ENCODE data around the gene SSH2.

Gene SSH2

DNA sequence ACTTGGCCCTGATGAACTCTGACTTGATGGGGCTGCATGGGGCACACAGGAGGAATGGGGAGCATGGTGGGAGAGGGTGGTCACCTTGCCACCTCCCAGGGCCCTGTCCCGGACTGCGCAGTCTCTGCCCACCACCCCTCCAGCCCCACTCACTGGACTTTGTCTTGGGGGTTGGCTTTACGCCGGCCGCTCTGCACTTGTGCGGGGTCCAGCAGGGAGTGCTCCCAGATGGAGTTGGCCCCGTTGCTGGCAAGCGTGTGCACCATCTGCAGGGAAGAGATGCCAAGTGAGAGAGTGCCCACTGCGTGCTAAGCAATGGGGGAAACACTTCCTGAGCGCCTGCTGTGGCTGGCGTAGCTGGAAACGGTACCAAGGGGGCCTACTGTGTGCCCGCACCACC, 347.3 kb downstream of the SSH2 start:
- DNase-seq, result peak in 48 of 56 donors; percentile 32 to 90 (median 70)

DNA sequence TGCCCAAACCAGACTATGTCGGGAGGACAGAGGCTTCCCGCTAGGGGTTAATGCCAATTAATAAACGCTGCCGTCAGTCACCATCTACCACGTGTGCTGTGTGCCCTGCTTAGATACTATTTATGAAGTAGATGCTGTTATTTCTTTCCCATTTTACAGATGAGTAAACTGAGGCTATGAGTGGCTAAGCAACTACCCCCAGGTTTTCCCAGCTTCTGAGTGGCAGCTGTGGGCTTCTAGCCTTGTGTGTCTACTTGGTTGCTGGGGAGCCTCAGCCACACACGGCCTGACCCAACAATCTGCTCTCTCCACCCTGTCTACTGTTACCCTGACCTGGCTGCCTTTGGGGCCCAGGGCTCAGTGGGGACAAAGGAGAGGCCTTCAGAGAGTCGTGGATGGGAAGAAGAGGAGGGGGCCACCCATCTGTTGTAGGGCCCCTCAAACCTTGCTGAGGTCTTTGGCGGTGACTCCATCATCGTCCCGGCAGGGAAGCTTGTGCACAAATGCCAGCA, 347.7 kb downstream of the SSH2 start:
- DNase-seq, result no peak

DNA sequence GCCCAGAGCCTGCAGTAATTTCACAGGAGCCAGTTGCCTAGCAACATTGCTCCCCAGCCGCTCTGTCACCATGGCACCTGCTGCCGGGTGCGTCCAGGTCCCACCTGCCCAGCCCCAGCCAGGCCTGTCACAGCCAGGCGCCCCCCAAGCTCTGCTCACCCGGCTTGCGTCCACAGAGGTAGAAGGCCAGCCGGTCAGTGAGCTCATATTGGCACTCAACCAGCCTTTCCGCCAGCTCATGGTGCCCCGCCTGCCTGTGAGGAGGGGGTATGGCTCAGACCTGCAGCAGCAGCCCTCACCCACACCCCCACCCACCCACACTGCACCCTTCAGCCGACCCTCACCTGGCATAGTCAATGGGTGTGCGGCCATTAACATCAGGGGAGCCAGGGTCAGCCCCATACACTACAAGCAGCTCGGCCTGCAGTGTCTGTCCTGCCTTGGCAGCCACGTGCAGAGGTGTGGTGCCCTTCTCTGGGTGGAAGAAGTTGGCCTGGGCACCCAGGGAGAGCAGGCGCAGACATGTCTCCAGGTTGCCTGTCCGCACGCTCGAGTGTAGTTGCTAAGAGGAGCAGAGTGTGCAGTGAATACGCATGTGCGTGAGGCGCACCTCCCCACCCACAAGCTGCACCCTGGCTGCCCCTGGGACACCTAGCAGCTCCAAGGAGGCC, 348.3 kb downstream of the SSH2 start:
- DNase-seq, result peak in 9 of 56 donors; percentile 26 to 48 (median 37)

DNA sequence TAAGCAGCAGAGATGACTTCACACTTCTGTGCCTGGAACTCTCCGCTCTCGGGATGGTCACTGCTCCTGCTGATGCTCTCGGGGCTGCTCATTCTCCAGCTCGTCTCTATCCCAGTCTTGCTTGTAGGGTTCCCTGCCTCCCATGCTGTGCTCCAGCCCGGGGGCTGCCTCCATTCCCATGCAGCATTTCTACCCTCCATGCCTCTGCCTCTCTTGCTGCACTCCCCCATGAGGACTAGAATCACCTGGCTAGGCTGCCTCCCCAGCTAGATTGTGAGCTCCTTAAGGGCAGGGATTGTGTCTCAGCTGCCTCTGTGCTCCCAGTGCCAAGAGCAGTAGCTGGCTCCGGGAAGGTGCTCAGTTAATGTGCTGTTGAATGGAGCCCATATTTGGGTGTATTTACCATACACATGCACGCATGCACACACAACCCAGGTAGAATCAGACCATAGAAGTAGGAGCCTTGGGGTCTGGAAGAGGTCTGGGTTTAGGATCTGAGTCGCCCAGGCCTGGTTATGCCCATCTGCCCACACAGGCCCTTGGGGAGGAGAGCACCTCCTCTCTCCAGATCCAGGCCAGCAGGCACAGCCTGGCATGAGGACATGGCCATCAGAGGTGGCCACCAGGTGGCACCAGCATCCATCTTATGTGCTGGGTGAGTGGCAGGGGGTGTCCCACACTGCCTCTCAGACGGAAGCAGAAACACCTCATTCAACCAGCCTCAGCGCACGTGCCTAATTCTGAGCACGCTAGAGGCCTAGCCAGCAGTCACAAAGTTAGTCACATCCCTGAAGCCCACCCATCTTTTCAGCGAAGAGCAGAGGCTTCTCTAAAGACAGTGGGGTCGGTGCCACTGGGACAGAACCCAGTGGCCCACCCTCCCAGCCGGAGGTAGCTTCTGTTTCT, 349.9 kb downstream of the SSH2 start:
- peak in 55 of 56 donors; percentile 48 to 95 (median 80) for DNase-seq

DNA sequence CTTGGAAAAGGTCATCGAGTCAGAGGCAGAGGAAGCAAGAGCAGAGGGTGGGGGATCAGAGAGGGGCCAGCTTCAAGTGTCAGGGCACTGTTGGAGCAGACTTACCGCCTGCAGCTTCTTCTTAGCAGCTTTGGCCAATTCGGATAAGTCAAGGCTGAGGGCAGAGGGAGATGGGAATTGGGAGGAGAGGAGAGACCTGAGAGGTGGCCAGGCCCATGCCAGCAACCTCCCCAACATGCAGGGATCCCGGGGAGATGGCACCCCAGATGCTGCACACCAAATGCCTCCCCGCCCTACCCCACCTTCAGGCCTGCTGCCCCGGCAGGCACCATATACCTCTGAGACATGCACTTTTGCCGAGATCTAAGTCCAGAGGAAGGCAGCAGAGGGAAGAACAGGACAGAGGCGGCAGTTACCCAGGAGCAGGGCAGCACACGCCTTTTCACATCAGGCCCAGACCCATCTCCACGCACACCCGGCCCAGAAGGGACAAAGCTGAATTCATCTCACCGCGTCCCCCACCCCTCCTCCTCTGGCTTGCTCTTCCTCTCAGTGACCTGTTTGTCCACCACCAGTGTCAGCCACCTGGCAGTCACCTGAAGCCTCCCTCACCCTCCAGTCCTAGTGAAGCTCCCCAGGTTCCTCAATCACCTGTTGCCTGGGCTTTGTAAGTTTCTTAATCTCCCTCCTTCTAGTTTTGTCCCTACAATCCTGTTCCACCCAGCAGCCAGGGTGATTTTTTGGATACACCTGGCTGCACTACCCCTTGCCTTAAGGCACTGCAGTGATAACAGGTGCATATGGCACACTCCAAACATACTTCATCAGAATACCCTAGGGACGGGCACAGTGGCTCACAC, 351.2 kb downstream of the SSH2 start:
- DNase-seq, result no peak

DNA sequence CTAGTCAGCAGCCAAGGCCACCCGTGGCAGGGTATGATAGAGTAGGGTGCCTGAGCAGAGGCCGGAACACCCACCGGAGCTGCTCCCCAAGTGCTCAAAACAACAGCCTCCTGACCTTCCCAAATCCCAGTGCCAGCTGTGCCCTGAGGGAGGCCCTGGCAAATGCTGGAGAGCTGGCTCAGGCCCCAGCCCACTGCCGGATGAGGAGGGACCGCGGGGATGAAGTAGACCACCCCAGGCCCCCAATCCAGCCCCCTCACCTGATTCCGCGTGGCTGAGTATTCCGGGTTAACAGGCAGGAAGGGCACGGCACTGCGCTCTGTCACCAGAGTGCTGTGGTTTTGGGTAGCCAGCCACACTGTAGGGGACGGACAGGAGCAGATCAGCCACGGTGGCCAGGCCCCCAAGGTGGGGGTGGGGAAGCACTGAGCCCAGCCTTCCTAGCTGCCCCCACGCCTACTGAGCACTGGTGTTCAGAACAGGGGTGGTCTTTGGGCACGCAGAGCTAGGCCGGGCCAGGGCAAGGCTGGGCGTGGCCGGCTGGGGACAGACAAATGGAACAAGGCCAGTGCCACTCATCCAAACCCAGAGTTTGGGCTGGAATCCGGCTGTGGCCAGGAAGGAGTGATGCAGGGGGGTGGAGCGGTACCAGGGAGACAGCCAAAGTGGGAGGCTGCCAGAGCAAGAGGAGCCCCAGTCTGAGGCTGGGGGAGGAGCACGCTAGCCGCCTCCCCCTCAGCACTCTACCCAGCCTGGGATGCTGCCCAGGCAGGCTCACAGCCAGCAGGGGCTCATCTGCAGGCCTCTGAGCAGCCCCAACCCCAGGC, 352.4 kb downstream of the SSH2 start:
- DNase-seq, result peak in 46 of 56 donors; percentile 29 to 89 (median 68)

DNA sequence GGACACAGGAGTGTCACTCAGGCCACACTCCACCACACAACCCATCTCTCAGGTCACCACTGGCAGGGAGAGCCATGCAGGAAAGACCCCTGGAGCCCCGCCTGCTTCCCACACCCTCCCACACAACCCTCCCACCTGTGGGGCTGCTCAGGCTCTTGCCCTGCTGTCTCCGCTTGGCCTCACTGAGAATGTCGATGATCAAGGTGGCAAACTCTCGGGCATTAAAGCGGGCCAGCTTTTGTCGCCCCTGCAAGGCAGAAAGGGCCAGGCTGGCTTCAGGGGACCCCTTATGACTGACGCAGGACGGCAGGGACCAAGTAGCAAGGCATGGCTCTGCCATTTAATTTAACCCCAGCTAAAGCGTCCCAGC, 353.0 kb downstream of the SSH2 start:
- no peak for DNase-seq

DNA sequence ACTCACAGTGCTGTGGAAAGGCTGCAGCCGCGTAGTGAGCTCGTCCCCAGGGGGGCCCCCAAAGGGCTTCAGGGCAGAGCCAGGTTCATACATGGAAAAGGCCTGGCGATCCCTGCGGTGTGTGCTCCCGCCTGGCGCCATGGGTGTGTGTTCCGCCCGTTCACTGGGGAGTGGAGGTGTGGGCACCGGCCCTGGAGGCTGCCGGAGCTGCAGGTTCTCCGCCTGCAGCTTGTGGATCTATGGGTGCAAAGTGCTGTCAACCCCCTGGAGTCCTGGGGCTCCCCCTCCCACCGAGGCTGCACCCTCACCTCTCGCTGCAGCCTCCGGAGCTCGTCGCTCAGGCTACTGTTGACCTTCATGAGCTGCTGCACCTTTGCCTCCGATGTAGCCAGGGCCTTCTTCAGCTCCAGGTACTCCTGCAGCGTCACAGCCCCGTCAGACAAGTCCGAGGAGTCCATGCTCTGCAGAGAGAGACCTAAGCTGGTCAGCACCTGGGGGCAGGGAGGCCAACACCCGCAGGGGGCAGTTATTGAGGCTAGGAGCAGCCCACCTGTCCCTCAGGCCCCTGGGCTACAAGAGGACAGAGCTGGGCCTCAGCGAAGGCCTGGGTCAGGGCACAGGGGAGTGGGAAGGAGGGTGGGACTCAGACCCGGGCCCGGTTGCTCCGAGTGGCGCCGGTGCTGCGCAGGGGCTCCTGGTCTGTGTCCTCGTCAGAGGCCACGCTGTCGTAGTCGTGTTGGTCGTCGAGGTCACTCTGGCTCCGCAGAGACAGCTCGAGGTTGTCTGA, 353.6 kb downstream of the SSH2 start:
- DNase-seq, result no peak

Data from amygdala (tissue), 56 donors.